ENCODE results near the gene WBP2.
"Not testable (repeated sequence)": the region's sequence is repeated elsewhere in the genome, so short reads cannot be mapped to it uniquely, and the experiment has no call there.

Gene WBP2

DNA sequence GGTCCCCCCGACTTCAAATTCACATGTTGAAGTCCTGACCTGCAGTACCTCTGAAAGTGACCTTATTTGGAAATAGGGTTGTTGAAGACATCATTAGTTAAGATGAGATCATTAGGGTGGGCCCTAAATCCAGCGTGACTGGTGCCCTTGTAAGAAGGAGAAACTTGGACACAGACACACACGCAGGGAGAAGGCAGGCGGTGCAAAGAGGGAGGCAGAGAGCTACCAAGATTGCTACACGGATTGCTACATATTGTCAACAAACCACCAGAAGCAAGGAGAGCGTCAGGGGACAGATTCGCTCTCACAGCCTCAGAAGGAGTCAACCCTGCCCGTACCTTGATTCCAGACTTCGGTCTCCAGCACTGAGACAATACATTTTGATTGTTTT lies 6.8 kb upstream of the WBP2 start:
- H3K79me2 ChIP-seq (ENCODE audit: insufficient read depth, low read depth), result no peaks in the 10 kb centered on the region
- peaks cover 56% of the 10 kb centered on the region for H3K4me1 ChIP-seq (ENCODE audit: low read depth, poor library complexity, severe bottlenecking)
- no peak overlapping the region for H3K9ac ChIP-seq
- H3K27ac ChIP-seq, result peak overlapping the region; percentile 12; the same call in 1 of the 2 replicates
- H3K4me2 ChIP-seq, result no peak overlapping the region
- TF ChIP-seq, protein P1, sequence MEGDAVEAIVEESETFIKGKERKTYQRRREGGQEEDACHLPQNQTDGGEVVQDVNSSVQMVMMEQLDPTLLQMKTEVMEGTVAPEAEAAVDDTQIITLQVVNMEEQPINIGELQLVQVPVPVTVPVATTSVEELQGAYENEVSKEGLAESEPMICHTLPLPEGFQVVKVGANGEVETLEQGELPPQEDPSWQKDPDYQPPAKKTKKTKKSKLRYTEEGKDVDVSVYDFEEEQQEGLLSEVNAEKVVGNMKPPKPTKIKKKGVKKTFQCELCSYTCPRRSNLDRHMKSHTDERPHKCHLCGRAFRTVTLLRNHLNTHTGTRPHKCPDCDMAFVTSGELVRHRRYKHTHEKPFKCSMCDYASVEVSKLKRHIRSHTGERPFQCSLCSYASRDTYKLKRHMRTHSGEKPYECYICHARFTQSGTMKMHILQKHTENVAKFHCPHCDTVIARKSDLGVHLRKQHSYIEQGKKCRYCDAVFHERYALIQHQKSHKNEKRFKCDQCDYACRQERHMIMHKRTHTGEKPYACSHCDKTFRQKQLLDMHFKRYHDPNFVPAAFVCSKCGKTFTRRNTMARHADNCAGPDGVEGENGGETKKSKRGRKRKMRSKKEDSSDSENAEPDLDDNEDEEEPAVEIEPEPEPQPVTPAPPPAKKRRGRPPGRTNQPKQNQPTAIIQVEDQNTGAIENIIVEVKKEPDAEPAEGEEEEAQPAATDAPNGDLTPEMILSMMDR (conservative IDR thresholded peaks at IDR 0.05; ENCODE audit: low read depth, low read length), result no peak
- H4K20me1 ChIP-seq (ENCODE audit: insufficient read depth), result no peaks in the 10 kb centered on the region
- no peaks in the 10 kb centered on the region for H3K27me3 ChIP-seq (ENCODE audit: insufficient read depth, low read depth)
- H3K36me3 ChIP-seq (ENCODE audit: insufficient read depth), result no peaks in the 10 kb centered on the region
- H3K4me3 ChIP-seq (IDR thresholded peaks at IDR 0.05; ENCODE audit: insufficient read depth, low read depth, low read length), result no peak overlapping the region
- peak overlapping the region; percentile 34; the same call in 1 of the 2 replicates for H2AFZ ChIP-seq (ENCODE audit: low read depth)

DNA sequence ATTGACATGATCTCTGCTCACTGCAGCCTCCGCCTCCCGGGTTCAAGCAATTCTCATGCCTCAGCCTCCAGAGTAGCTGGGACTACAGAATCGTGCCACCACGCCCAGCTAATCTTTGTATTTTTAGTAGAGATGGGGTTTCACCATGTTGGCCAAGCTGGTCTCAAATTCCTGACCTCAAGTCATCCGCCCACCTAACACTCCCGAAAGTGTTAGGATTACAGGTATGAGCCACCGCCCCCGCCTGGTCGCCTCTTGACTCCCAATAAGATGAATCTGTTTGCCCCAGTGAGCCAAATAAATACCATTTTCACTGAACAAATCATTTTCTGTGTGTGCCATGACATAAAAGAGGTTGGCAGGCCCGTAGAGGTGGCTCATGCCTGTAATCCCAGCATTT lies 4.2 kb upstream of the WBP2 start:
- H3K27me3 ChIP-seq (ENCODE audit: insufficient read depth, low read depth); H3K4me2 ChIP-seq; H3K79me2 ChIP-seq (ENCODE audit: insufficient read depth, low read depth); H2AFZ ChIP-seq (ENCODE audit: low read depth); H3K36me3 ChIP-seq (ENCODE audit: insufficient read depth); H4K20me1 ChIP-seq (ENCODE audit: insufficient read depth); H3K9ac ChIP-seq; H3K27ac ChIP-seq; H3K4me3 ChIP-seq (IDR thresholded peaks at IDR 0.05; ENCODE audit: insufficient read depth, low read depth, low read length): not testable (repeated sequence)
- peaks cover 42% of the 10 kb centered on the region for H3K4me1 ChIP-seq (ENCODE audit: low read depth, poor library complexity, severe bottlenecking)

DNA sequence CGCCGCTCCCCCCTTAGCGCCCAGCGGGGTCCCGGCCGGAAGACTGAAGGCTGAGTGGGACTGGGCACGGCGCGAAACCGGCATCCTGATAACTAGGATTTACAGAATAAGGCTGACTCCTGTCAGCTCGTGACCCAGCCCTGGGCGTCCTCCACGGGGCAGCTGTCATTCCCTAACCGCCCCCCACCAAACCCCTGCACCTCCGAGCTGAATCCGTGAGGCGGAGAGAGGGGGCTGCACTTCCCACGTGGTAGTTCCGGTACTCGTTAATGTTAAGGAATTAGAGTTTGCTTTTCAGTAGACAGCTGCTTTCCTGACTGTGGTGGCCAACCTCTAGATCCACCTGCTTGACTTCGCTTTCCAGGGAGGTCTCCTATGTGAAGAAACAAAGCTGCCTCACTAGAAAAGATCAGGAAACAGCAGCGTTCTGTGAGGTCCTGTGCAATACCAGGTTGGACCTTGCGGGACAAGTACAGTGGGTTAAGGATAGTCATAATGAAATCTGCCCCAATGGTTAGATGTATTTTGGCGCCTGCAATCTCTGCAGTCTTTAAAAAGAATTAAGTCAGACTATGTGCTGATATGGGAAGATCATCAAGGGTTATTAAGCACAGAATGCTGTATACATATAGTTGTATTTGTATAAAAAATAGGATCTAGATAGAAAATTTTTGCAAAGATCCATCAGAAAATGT lies 1.1 kb upstream of the WBP2 start:
- TF ChIP-seq, protein P1 (conservative IDR thresholded peaks at IDR 0.05; ENCODE audit: low read depth, low read length), result no peak; the same call in none of the 2 replicates
- H3K79me2 ChIP-seq (ENCODE audit: insufficient read depth, low read depth), result peaks cover 7% of the 10 kb centered on the region; the same call in 1 of the 2 replicates
- H3K27ac ChIP-seq, result peak overlapping the region; percentile 79
- H3K4me3 ChIP-seq (IDR thresholded peaks at IDR 0.05; ENCODE audit: insufficient read depth, low read depth, low read length), result no peak overlapping the region
- H3K4me2 ChIP-seq, result peak overlapping the region; percentile 93
- H3K36me3 ChIP-seq (ENCODE audit: insufficient read depth), result no peaks in the 10 kb centered on the region
- H4K20me1 ChIP-seq (ENCODE audit: insufficient read depth), result no peaks in the 10 kb centered on the region
- peaks cover 19% of the 10 kb centered on the region for H3K4me1 ChIP-seq (ENCODE audit: low read depth, poor library complexity, severe bottlenecking)
- peak overlapping the region; percentile 79 for H3K9ac ChIP-seq
- peak overlapping the region; percentile 73 for H2AFZ ChIP-seq (ENCODE audit: low read depth)
- H3K27me3 ChIP-seq (ENCODE audit: insufficient read depth, low read depth), result no peaks in the 10 kb centered on the region

DNA sequence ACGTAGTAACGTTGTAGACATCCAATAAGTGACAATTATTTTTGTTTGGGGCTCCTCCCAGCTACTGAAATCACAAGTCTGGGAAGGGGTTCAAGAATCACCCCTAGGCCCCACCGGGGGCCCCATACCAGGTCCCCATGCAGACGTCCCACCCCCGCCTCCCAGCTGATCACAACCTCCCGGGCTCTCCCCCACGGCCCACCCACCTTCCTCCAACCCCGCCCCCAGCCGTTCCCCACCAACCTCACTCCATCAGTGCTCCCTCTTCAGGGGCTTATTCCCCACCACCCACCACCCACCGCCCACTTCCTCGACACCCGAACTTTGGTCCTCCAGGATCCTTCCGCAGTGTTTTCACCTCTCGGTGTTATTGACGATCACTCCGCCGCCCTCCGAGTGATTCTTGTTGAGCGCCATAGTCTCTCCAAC lies 240 bp downstream of the WBP2 start:
- Histone ChIP-seq H3K27ac (no peak overlapping the region), H3K4me1 (ENCODE audit: low read depth, poor library complexity, severe bottlenecking) (peaks cover 12% of the 10 kb centered on the region), H3K9ac (peak overlapping the region; percentile 79; the same call in 1 of the 2 replicates), H3K4me3 (IDR thresholded peaks at IDR 0.05; ENCODE audit: insufficient read depth, low read depth, low read length) (no peak overlapping the region), H3K79me2 (ENCODE audit: insufficient read depth, low read depth) (peaks cover 7% of the 10 kb centered on the region; the same call in 1 of the 2 replicates), H3K36me3 (ENCODE audit: insufficient read depth) (no peaks in the 10 kb centered on the region), H2AFZ (ENCODE audit: low read depth) (peak overlapping the region; percentile 49; the same call in 1 of the 2 replicates), H4K20me1 (ENCODE audit: insufficient read depth) (no peaks in the 10 kb centered on the region), H3K4me2 (peak overlapping the region; percentile 85), H3K27me3 (ENCODE audit: insufficient read depth, low read depth) (no peaks in the 10 kb centered on the region)
- TF ChIP-seq, protein P1 (conservative IDR thresholded peaks at IDR 0.05; ENCODE audit: low read depth, low read length), result no peak

Data from KMS-11 (cell line).